GM18951 (cell line): ENCODE data around the gene PIEZO2.
"Not testable (repeated sequence)": the region's sequence is repeated elsewhere in the genome, so short reads cannot be mapped to it uniquely, and the experiment has no call there.

Experiments used
- POLR2A ChIP-seq: IDR thresholded peaks from 4 replicates; pipeline ENCODE4 v1.6.1; 2011; ENCODE audit warnings: mild to moderate bottlenecking; ENCODE audit not compliant: insufficient read length, insufficient read depth; ENCODE audit errors: extremely low read depth
- in situ Hi-C: fragments of 300-500 bp; cut with MboI; formaldehyde crosslinking; loops from one replicate; pipeline ENCODE4 v1.12.0; 2022; ENCODE audit warnings: low sequenced_read_pairs, mixed read lengths, inconsistent platforms; ENCODE audit not compliant: unreplicated experiment

PIEZO2 gene

GRCh38 chr18:10937743-10938640, 211.4 kb downstream of the PIEZO2 start:
- no peak for TF ChIP-seq POLR2A
- in situ Hi-C loops = no loop called here

DNA sequence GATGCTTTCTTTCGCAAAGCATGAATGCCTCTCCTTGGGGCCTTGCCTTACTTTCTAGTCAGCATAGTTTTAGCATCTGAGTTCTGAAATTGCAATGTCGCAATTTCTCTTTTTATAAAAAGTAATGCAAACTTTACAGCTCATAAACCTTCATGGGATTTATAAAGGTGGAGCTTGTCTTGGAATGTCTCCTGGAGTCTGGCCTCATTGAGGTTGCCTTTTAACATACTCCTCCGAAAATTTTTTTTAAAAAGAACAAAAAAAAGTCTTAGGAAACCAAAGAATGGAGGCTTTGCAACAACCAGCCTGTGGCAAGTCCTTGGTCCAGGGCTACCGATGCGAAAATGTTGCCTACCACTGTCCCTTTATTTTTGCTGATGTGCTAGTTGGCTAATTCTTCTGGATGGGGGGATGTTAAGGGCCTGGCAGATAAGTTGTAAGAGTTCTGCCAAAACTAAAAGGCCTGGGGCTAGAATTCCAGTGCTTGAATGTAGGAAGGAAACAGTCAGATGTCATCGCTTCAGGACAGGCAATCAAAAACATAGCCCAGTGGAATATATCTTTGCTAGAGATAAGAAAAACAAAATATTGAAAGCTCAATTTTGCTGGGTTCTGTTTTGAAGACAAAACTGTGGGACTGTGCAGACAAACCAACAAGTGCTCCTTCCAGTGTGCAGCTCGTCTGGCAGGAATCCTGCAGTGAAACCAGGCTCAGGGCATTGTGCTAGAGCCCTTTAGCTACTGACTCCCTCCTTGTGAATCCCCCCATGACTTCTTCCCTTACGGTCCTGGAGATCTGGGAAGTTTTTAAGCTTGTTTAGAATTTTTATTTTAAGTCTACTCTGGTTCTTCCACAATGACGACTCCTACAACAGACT, 213.0 kb downstream of the PIEZO2 start:
- TF ChIP-seq POLR2A = no peak
- in situ Hi-C loops = no loop called here

GRCh38 chr18:10935588-10935987, 213.8 kb downstream of the PIEZO2 start:
- TF ChIP-seq POLR2A = no peak
- in situ Hi-C loops = no loop called here

GRCh38 chr18:10933648-10934047, 215.7 kb downstream of the PIEZO2 start:
- in situ Hi-C loops = not testable (repeated sequence)

DNA sequence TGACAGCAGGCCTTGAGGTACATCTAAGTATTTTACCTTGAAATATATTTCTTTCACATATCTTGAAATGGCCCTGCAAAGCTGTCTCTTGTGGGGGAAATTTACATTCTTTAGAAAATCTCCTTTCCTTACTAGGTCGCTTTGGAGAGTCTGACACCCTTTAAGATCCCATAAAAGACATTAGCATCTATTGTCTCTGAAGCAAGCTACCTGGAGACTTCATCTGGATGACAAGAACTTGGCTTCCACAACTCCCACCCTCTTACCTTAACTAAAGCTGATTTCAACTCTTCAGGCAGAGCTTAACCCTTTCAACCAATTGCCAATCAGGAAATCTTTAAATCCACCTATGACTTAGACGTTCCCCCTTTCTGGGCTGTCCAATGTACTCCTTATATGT, 219.3 kb downstream of the PIEZO2 start:
- TF ChIP-seq POLR2A = no peak
- in situ Hi-C loops = no loop called here

DNA sequence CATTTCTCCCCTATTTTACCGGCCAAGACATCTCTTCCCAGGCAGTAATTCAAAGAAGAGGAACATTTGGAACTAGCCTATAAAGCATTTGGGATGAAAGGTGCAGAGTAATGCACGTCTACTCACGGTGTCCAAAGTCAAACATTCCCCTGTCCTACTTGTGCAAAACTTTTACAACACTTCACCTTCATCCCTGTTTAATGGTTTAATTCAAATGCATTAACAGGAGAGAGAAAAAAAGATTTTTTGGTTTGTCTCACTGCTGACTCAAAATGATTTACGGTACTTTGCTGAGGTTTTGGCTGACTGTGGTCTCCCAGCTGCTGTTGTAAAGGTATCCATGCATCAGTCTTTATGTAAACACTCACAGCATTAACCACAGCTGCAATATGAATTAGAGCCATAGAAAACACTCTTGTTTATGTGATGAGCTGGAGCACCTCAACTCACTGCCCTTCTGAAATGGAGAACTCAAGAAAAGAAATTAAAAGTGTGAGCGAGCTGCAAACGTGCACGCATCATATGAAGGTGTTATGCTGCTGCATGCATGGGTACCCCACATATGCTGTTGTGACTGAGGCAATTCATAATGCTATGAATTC, 220.5 kb downstream of the PIEZO2 start:
- in situ Hi-C loops = no loop called here
- no peak for TF ChIP-seq POLR2A

- in situ Hi-C loops = no loop called here
- TF ChIP-seq POLR2A = no peak
Measured at GRCh38 chr18:10928011-10928771, 221.2 kb downstream of the PIEZO2 start.

- TF ChIP-seq POLR2A = no peak
- in situ Hi-C loops = no loop called here
Measured at GRCh38 chr18:10927286-10927992, 221.9 kb downstream of the PIEZO2 start.

GRCh38 chr18:10926621-10927161, 222.7 kb downstream of the PIEZO2 start:
- no peak for TF ChIP-seq POLR2A
- in situ Hi-C loops = no loop called here

- in situ Hi-C loops = no loop called here
Measured at GRCh38 chr18:10924290-10924689, 225.1 kb downstream of the PIEZO2 start.

GRCh38 chr18:10923551-10924070, 225.8 kb downstream of the PIEZO2 start:
- in situ Hi-C loops = no loop called here
- no peak for TF ChIP-seq POLR2A

More at GRCh38 chr18:10924290-10924689, 225.1 kb downstream of the PIEZO2 start:
- no peak for TF ChIP-seq POLR2A

- in situ Hi-C loops = no loop called here
- TF ChIP-seq POLR2A = no peak
Measured at GRCh38 chr18:10923141-10923540, 226.2 kb downstream of the PIEZO2 start.

DNA sequence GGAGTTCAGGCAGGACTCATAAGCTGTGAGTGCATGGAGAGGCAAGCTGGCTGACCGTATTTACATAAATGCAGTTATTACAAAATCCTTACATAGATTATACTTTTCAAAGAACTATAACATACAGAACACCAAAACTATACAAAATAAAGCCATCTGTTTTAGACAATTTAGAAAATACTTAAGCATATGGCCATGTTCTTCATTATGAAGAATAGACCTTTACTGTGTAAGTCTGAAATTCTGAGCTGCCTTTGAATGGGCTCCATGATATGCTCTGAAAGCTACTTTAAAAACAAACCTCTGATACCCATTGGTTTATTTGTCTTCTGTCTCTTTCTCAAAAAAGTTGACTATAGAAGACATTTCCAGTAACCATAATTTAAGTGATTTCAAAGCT, 226.7 kb downstream of the PIEZO2 start:
- in situ Hi-C loops = not testable (repeated sequence)

DNA sequence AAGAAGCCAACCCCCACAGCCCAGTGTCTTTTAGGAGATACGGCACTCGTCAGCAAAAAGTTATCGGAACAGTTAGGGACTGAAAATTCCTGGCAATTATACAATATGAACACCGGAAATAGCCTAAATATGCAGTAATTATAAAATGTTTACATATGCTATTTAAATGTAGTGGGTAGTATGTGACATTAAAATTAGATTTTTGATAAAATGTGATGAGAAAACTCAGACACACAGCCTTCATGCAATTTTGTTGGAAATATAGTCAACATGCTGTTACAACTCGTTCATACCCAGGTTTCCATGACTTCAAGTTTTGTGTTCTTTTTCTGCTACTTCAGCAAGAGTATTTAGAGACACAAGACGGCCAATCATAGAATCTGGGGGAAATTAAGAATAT, 229.1 kb downstream of the PIEZO2 start:
- in situ Hi-C loops = not testable (repeated sequence)
